NCI-H1930 (cell line): ENCODE data around the gene EMX1.

Source experiments
- DNase-seq, 2 experiments: peaks; one replicate each; lab custom pipeline; 2025; lab: John Stamatoyannopoulos, UW

The EMX1 gene

GRCh38 chr2:72958542-72959385 lies 41.4 kb downstream of the EMX1 start:
- DNase-seq: no peak

- DNase-seq: no peak
Observed at GRCh38 chr2:72959554-72959953, 42.2 kb downstream of the EMX1 start.

GRCh38 chr2:72959995-72960981 lies 43.0 kb downstream of the EMX1 start:
- no peak for DNase-seq

GRCh38 chr2:72961036-72961720 lies 43.9 kb downstream of the EMX1 start:
- DNase-seq: no peak

- no peak for DNase-seq
Observed at GRCh38 chr2:72961853-72962468, 44.6 kb downstream of the EMX1 start.

GRCh38 chr2:72962911-72963310 lies 45.6 kb downstream of the EMX1 start:
- no peak for DNase-seq

- DNase-seq: no peak
Observed at GRCh38 chr2:72963423-72964145, 46.3 kb downstream of the EMX1 start.

- DNase-seq: no peak
Observed at GRCh38 chr2:72964146-72964525, 46.8 kb downstream of the EMX1 start.

- DNase-seq: no peak
Observed at GRCh38 chr2:72965016-72965415, 47.7 kb downstream of the EMX1 start.

- DNase-seq: no peak
Observed at GRCh38 chr2:72965770-72966450, 48.6 kb downstream of the EMX1 start.

GRCh38 chr2:72968286-72968685 lies 51.0 kb downstream of the EMX1 start:
- no peak for DNase-seq

- no peak for DNase-seq
Observed at GRCh38 chr2:72969706-72970105, 52.4 kb downstream of the EMX1 start.

GRCh38 chr2:72971036-72971435 lies 53.7 kb downstream of the EMX1 start:
- DNase-seq: no peak

- DNase-seq: no peak
Observed at GRCh38 chr2:72972352-72973136, 55.2 kb downstream of the EMX1 start.

- no peak for DNase-seq
Observed at GRCh38 chr2:72973137-72973535, 55.8 kb downstream of the EMX1 start.

GRCh38 chr2:72973566-72974435 lies 56.5 kb downstream of the EMX1 start:
- peak; percentile 30 to 57 for DNase-seq

- no peak for DNase-seq
Observed at GRCh38 chr2:72974436-72974754, 57.1 kb downstream of the EMX1 start.

GRCh38 chr2:72975017-72975416 lies 57.7 kb downstream of the EMX1 start:
- no peak for DNase-seq

- no peak for DNase-seq
Observed at GRCh38 chr2:72979896-72980295, 62.6 kb downstream of the EMX1 start.
